Stimulated activated CD8-positive, alpha-beta memory T cell treated with anti-CD3 and anti-CD28 coated beads, Interleukin-4, amount 100 ng/mL, for 1 hour (primary cell): Measurements from ENCODE around the gene ITM2B.

Source experiments
- DNase-seq, 2 donors: peaks; one replicate each; pipeline ENCODE4 v3.0.0-alpha.2; 2020; ENCODE audit warnings: low read depth in 2 of 2, low spot score in 1 of 2

The ITM2B gene

GRCh38 chr13:48255954-48256353 is 22.9 kb downstream of the ITM2B start:
- DNase-seq, result no peak

- no peak for DNase-seq
Measured at GRCh38 chr13:48258002-48258401, 25.0 kb downstream of the ITM2B start.

- DNase-seq, result no peak
Measured at GRCh38 chr13:48258430-48258829, 25.4 kb downstream of the ITM2B start.

DNA sequence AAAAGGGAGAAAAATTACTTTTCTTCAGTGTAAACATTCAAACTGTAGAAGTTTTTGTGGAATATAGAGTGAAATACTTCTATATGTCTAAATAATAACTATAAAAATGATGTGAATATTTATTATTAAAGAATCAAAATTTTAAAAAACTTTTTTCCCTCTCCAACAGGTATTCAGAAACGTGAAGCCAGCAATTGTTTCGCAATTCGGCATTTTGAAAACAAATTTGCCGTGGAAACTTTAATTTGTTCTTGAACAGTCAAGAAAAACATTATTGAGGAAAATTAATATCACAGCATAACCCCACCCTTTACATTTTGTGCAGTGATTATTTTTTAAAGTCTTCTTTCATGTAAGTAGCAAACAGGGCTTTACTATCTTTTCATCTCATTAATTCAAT is 28.0 kb downstream of the ITM2B start:
- DNase-seq, result no peak

DNA sequence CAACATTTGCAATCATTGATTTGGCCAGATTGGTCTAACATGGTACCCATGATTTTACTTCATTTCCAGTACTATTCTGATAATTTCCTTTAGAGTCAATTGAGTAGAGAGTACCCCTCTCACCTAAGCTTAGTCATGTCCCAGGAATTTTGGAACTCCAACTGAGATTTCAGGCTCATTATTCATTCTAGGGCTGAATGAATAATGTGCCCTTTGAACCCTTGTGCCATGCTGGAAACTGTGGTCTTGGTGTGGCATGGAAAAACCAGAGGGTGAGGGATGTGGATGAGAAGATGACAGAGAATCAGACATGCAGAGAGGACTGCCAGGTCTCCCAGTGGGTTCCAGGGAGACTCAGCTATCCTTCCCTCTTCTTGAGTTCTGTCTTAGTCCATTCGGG is 30.2 kb downstream of the ITM2B start:
- no peak for DNase-seq

- no peak for DNase-seq
Measured at GRCh38 chr13:48264058-48264457, 31.1 kb downstream of the ITM2B start.

- DNase-seq, result no peak
Measured at GRCh38 chr13:48265217-48265815, 32.3 kb downstream of the ITM2B start.

DNA sequence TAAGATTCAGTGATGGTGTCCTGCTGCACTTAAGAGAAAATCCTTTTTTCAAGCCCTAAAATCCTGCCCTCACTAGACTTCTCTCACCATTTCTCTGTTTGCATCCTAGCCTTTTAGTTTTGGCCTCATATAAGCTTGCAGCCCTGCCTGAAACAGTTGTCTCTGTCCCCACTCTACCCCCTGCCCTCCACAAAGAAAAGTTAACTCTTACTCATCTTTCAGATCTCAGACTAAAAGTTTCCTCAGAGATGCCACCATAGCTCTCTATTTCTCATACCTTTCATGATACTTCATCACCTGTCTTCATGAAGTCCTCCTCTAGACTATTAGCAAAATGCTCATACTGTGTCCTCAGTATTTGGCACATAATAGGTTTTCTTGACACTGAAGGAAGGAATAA is 33.1 kb downstream of the ITM2B start:
- DNase-seq, result no peak

- DNase-seq, result no peak
Measured at GRCh38 chr13:48266701-48267639, 34.0 kb downstream of the ITM2B start.

DNA sequence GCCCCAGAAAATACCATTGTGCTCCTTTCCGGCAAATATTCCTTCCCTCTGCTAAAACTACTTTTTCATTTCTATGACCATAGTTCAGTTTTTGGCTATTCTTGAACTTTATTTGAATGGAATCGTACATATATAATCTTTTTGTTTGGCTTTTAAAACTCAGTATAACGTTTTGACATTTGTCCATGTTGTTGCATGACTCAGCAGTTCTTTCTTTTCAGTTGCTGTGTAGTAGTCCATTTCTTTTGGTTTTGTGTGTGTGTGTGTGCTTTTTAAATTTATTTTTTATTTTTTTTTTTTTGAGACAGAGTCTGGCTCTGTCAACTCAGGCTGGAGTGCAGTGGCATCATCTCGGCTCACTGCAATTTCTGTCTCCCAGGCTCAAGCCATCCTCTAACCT is 35.0 kb downstream of the ITM2B start:
- DNase-seq, result no peak

- no peak for DNase-seq
Measured at GRCh38 chr13:48273346-48273745, 40.3 kb downstream of the ITM2B start.

- DNase-seq, result no peak
Measured at GRCh38 chr13:48275507-48275906, 42.5 kb downstream of the ITM2B start.

DNA sequence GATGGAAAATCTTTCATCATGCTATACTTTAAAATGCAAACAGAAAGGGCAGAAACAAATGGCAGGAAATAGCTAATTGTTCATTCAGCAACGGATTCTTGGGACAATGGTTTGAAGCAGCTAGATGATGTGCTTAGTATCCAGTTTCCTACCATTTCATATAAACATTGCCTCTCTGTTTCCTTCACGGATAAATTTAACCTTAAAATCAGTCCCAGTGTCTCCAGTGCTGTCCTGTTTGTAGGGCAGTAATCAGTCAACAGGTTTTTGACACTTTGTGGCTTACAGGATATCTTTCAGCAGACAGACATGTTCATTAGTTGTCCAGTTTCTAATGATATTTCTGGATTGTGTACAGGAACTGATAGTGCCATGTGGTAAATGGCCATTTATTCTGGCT is 45.8 kb downstream of the ITM2B start:
- DNase-seq, result no peak

DNA sequence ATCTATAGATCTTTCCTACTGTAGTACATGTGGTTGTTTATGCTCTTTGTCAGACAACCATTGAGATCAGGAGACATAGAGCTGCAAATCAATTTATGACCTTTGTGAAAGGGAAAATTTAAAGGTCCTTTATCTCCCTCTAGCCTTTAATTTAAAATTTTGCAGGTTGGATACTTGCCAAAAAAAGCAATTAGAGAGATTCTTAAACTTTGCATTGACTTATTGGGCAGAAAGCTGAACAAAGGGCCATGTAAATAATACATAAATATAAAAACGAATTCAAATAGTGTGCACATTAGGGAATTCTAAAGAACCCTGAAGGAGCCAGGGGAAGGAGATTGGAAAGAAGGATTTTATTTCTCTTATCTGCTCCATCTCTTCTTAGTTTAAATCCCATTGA is 48.5 kb downstream of the ITM2B start:
- no peak for DNase-seq

DNA sequence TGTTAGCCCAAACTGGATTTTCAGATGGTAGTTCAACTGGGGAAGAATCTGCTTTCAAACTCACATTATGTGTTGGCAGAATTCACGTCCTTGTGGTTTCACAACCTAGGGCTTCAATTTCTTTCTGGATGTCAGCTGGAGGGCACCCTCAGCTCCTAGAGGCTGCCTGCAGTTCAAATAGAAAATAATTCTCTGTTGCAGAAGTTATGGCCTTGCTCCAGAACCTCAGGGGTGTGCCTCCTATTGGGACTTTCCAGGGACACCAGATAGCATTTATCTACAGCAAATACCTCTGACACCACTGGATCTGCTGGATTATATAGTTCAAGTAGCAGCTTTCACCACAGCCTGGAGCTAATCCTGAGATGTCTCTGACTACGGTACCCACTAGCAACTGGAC is 58.7 kb downstream of the ITM2B start:
- DNase-seq, result no peak

- no peak for DNase-seq
Measured at GRCh38 chr13:48292650-48293049, 59.6 kb downstream of the ITM2B start.

GRCh38 chr13:48294653-48295052 is 61.6 kb downstream of the ITM2B start:
- no peak for DNase-seq

GRCh38 chr13:48295271-48295670 is 62.3 kb downstream of the ITM2B start:
- DNase-seq, result no peak

DNA sequence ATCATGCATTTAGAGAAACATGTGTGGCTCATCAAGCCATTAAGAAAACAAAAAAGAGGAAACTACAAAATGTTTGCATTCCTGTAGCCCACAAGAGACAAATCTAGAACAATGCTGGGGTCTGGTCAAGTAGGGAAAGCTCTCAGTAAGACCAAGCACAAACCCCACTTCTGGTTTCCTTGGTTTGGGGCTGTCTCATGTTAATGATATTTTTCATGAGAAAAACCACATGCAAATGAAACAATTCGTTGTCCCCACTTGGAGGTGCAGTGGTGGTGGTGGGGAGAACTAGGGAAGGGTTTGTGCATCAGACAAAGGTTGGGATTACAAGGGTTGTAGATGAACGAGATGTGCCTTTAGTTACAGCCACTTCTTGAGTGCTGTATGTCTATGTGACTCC is 63.5 kb downstream of the ITM2B start:
- DNase-seq, result no peak

- no peak for DNase-seq
Measured at GRCh38 chr13:48297131-48297786, 64.3 kb downstream of the ITM2B start.

DNA sequence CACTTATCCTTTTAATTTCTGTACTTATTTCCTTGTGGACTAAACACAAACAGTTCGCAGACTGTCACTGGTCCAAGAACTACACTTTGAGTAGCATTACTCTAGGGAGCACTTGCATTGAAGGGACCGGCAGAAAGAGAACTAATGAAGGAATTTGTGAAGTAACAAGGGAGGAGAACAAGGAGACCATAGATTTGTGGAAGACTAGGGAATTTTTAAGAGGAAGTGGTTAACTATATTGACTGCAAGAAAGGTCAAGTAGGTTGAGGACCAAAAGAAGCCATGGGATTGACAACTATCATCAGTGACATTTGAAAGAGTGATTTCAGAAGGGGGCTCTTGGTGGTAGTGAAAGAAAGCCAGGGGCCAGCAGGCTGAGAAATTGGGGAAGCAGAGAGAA is 66.6 kb downstream of the ITM2B start:
- no peak for DNase-seq

DNA sequence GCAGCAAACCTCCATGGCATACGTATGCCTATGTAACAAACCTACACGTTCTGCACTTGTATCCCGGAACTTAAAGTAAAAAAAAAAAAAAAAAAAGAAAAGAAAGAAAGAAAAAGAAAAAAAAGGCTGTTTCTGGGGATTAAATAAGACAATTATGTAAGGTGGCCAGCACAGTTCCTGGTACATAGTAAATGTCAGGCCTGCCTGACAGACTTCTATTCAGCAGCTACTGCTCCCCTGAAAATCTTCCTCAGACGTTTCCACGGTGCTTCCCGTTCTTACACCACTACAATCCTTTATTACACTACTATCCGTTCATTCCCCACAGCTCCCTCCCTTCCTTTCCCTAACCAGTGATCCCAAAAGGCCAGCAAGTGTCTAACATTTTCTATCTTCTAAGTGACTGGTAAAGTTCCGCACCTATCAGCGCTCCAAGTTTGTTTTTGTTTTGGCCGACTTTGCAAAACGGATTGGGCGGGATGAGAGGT is 69.9 kb downstream of the ITM2B start:
- DNase-seq, result no peak
